Measurements from ENCODE around the gene OTUB2. TPM values are rescaled to one million over a fixed set of nuclear protein-coding genes. Genes with fewer than 3 reads are reported as not detected.
"Not testable (repeated sequence)": the region's sequence is repeated elsewhere in the genome, so short reads cannot be mapped to it uniquely, and the experiment has no call there.

Gene OTUB2
- polyA plus RNA-seq, 3 donors = 0.11 to 0.53 (median 0.24) TPM

- H3K27ac ChIP-seq (ENCODE audit: low read depth, low read length) = not testable (repeated sequence)
- 92 to 99% (median 97%) methylated on average over 3 of the region's 3 CpGs for WGBS, 3 donors
These were observed 45.9 kb downstream of the OTUB2 start for GRCh38 chr14:94072076-94072475.

- 96 to 97% (median 96%) methylated on average over 3 of the region's 3 CpGs for WGBS, 3 donors
These were observed 48.4 kb downstream of the OTUB2 start for GRCh38 chr14:94074534-94074933.

GRCh38 chr14:94075008-94075407 lies 48.9 kb downstream of the OTUB2 start:
- H3K27ac ChIP-seq (ENCODE audit: low read depth, low read length) = no peak overlapping the region
- 88 to 100% (median 97%) methylated on average over 2 of the region's 2 CpGs for WGBS, 3 donors

More at GRCh38 chr14:94074534-94074933, 48.4 kb downstream of the OTUB2 start:
- no peak overlapping the region for H3K27ac ChIP-seq (ENCODE audit: low read depth, low read length)

- WGBS, 3 donors = 56 to 79% (median 71%) methylated on average over 7 of the region's 7 CpGs
These were observed 51.1 kb downstream of the OTUB2 start for GRCh38 chr14:94077111-94077821.

GRCh38 chr14:94077823-94078222 lies 51.7 kb downstream of the OTUB2 start:
- no peak overlapping the region for H3K27ac ChIP-seq (ENCODE audit: low read depth, low read length)
- 77 to 89% (median 82%) methylated on average over 5 of the region's 5 CpGs for WGBS, 3 donors

More at GRCh38 chr14:94077111-94077821, 51.1 kb downstream of the OTUB2 start:
- no peak overlapping the region for H3K27ac ChIP-seq (ENCODE audit: low read depth, low read length)

- 2 to 4% (median 3%) methylated on average over 15 of the region's 15 CpGs for WGBS, 3 donors
- no peak overlapping the region for H3K27ac ChIP-seq (ENCODE audit: low read depth, low read length)
These were observed 53.9 kb downstream of the OTUB2 start for GRCh38 chr14:94079891-94080620.

GRCh38 chr14:94080621-94081385 lies 54.7 kb downstream of the OTUB2 start, which contains the start of the genes DDX24 and IFI27L1:
DDX24 (minus strand) TSS chr14:94081202; CDS start chr14:94079742, 1,460 bp downstream.
IFI27L1 (plus strand) TSS chr14:94081310; CDS start chr14:94096938, 15,628 bp downstream.
- H3K27ac ChIP-seq (ENCODE audit: low read depth, low read length) = peak within 1 kb of the TSS; percentile 89
- 0 to 1% (median 0%) methylated on average over 77 of the region's 77 CpGs for WGBS, 3 donors

- no peak overlapping the region for H3K27ac ChIP-seq (ENCODE audit: low read depth, low read length)
- WGBS, 3 donors = 0 to 1% (median 1%) methylated on average over 19 of the region's 19 CpGs
These were observed 55.3 kb downstream of the OTUB2 start for GRCh38 chr14:94081386-94081820.

GRCh38 chr14:94087891-94088290 lies 61.8 kb downstream of the OTUB2 start:
- no peak overlapping the region for H3K27ac ChIP-seq (ENCODE audit: low read depth, low read length)
- WGBS, 3 donors = 66 to 97% (median 68%) methylated on average over 4 of the region's 4 CpGs

- H3K27ac ChIP-seq (ENCODE audit: low read depth, low read length) = no peak overlapping the region
- 84 to 94% (median 91%) methylated on average over 5 of the region's 5 CpGs for WGBS, 3 donors
These were observed 62.4 kb downstream of the OTUB2 start for GRCh38 chr14:94088516-94088915.

- WGBS, 3 donors = 94 to 96% (median 95%) methylated on average over 4 of the region's 4 CpGs
- no peak overlapping the region for H3K27ac ChIP-seq (ENCODE audit: low read depth, low read length)
These were observed 63.3 kb downstream of the OTUB2 start for GRCh38 chr14:94089479-94089878.

GRCh38 chr14:94093418-94093817 lies 67.3 kb downstream of the OTUB2 start:
- no peak overlapping the region for H3K27ac ChIP-seq (ENCODE audit: low read depth, low read length)
- WGBS, 3 donors = 94 to 100% (median 98%) methylated on average over 2 of the region's 2 CpGs

GRCh38 chr14:94097091-94097490 lies 71.0 kb downstream of the OTUB2 start:
- H3K27ac ChIP-seq (ENCODE audit: low read depth, low read length) = no peak overlapping the region
- 94 to 95% (median 94%) methylated on average over 4 of the region's 4 CpGs for WGBS, 3 donors

Other genes starting within 250 kb of the OTUB2 start
- 1 to 10 TPM in 2 of 3 donors, under 1 TPM in 1; 0.69 to 7.9 (median 3.4) TPM for gene PRIMA1, start 237.9 kb upstream of the OTUB2 start, polyA plus RNA-seq
- not detected for gene FAM181A, start 99.0 kb upstream of the OTUB2 start, polyA plus RNA-seq
- gene ASB2, start 49.8 kb upstream of the OTUB2 start, polyA plus RNA-seq = 1 to 10 TPM in 1 of 3 donors, under 1 TPM in 2; 0.29 to 1.1 (median 0.65) TPM
- gene CCDC197, start 29.0 kb upstream of the OTUB2 start, polyA plus RNA-seq = not detected
- gene DDX24, start 54.9 kb downstream of the OTUB2 start, polyA plus RNA-seq = 100 to 1,000 TPM in 1 of 3 donors, 10 to 100 TPM in 2; 41.2 to 122 (median 63.8) TPM
- gene IFI27L1, start 55.0 kb downstream of the OTUB2 start, polyA plus RNA-seq = 10 to 100 TPM; 11.0 to 23.1 (median 20.5) TPM
- 100 to 1,000 TPM; 140 to 586 (median 483) TPM for gene IFI27, start 84.4 kb downstream of the OTUB2 start, polyA plus RNA-seq
- 100 to 1,000 TPM in 1 of 3 donors, 10 to 100 TPM in 2; 22.5 to 120 (median 48.8) TPM for gene IFI27L2, start 103.3 kb downstream of the OTUB2 start, polyA plus RNA-seq
- under 1 TPM; 0.10 to 0.30 (median 0.11) TPM for gene PPP4R4, start 148.0 kb downstream of the OTUB2 start, polyA plus RNA-seq